ENCODE results near the gene NAA20.

The NAA20 gene

GRCh38 chr20:20017001-20017843, at the start of gene NAA20:
TSS of gene NAA20 (plus strand) at chr20:20017362. CDS start at chr20:20017397, 35 bp downstream.
- peak; percentile 82 to 92 (median 86) for DNase-seq (ENCODE audit: low read depth in 3 of 3)

DNA sequence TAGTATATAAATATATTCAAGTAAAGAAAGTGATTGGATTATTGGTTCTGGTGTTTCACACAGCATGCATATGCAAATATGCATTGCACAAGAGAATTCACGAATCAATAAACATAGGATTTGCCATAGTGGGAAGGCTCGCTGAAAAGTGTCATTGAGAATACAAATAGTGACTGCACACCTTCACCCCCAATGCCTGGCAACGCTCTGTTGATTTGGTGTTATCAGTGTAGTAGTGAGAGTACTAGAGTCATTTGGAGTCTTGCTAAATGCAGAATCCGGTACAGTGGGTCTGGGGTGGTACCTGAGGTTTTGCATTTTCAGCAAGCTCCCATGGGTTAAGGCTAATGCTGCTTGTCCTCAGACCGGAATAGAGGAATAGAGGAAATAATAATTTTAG, 49.7 kb upstream of the NAA20 start:
- no peak for DNase-seq (ENCODE audit: low read depth in 3 of 3)

DNA sequence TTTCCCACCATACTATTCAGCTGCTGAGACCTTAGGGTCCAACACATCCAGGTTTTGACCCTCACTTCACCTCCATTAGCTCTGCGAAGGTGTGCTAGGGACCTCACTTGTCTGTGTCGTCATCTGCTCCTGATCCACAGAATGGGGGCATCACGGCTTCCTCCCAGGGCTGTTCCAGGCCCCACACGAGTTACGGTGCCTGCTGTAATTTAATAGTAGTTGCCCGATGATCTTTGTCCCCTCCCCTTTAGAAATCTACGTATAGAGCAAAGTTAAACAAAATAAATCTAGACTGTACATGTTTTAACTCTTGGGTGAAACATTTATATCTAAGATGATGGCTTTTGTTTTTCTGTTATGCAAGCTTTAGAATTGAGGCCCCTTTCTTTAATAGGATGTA, 49.1 kb upstream of the NAA20 start:
- no peak for DNase-seq (ENCODE audit: low read depth in 3 of 3)

DNA sequence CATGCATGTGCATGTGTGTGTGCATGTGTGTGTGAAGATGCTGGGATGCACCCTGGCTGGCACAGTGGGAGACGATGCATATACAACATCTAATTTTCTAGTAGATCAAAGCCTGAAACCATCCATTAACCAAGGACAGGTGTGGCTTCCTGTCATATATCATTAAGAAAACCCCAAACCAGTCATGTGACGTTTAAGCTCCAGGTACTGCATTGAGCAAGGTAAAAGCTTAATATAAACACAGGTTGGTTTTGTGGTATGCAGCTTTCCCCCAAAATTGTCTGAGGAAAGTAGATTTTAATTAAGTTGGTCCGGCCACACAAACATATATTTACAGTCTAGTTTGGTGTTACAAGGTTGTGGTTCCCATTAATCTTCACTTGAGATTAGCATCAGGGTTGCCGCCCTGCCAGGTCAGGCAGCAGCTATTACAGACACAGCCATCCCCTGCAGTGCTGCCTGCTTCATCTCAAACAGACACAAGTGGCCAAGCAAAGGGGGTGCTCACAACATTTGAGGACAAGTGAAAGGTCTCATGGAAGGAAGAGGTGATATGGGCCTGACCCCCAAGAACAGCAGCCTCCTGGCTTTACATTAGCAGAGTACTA, 48.6 kb upstream of the NAA20 start:
- no peak for DNase-seq (ENCODE audit: low read depth in 3 of 3)

GRCh38 chr20:19969106-19969505, 48.1 kb upstream of the NAA20 start:
- no peak for DNase-seq (ENCODE audit: low read depth in 3 of 3)

DNA sequence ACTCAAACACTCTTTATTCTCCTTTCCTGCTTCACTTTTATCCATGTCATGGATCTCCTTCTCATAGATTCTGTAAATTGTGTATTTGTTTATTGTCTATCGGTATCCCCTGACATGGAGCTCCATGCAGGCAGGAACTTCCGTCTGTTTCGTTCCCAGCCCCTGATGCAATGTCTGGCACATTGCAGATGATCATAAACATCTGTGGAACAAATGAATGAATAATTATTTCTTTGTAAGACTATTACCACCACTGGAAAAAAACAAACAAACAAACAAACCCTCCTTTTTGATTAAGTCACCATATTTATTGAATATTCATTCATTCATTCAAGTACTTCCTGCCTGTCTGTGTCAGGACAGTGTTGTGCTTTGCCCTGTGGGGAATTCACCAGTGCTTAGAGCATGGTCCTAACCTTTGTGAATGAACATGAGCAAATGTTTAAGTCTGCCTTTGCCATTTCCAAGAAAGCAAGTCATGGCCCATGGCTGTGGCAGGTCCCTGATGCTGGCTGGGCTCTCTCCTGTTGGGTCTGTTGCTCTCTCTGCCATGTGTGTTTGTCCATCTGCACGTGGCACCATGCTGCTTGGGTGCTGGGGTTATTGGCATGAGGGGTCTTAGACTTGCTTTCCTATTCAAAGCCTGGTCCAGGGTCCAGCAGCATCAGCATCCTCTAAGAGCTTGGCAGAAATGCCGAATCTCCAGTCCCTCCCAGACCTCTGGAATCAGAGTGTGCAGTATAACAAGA, 47.5 kb upstream of the NAA20 start:
- no peak for DNase-seq (ENCODE audit: low read depth in 3 of 3)

DNA sequence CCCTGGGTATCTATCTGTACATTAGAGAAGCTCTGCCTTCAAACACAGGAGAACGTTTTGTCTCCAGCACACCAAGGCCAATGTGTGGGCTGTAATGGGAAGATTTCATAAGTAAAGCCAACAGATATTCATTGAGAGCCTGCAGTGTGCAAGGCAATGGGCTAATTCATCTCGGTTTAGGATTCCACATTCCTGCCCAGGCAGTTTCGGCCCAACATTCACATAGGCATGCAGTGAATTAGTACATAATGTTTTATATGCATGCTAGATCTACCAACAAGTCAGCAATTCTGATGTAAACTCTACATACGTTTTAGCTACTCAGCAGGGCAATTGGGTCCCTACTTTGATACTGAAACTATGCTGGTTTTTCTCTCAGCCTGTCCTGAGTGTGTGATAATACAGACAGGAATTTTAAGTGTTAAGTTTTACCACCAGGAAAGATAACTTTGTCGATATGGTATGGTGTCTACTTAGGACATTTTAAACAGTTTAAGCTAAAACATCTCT, 46.9 kb upstream of the NAA20 start:
- no peak for DNase-seq (ENCODE audit: low read depth in 3 of 3)

DNA sequence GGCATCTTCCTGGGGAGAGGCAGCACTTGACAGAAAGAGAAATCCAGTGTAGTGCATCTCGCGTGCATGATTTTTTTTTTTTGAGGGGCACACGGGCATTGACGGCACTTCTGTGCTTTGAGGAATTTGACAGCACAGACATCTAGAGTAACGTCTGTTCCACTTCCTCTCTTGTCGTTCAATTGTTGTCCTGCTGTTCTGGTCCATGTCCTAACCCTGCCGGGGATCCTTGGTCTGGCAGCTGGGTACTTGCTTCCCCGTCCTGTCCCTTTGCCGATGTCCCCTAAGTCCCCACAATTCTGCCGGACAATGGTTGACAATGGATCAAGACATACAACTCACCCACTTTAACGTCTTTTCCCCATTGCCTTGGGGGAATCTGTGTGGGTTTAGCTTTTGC, 46.0 kb upstream of the NAA20 start:
- DNase-seq (ENCODE audit: low read depth in 3 of 3) = no peak

DNA sequence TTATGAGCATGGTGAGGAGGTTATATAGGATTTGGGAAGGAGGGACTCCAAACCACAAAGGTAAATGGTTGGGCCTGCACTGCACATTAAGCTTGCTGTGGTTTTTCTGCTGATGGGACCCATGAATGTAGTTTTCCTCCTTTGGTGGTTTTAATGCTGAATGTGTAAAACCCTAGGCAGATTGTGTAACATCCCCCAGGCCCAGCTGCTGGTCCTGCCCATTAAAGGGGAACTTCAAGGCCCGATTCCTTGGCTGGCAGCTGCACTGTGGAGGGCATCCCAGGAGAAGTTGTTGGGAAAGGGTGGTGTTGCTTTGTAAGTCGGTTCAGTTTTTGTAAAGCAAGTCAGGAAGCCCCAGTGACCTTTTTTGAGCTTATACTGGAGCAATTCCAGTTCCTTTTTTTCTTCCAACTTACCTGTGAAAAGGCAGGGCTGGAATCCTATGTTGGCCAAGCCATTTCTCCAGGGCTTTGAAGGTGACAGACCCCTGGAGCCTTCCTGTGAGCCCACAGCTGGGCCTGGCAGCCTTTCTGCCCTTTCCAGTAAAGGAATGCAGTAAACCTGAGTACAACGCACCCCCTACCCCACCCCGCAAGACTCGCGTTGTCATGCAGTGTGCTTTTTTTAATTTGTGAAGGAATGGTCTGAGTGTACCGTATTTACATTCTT, 43.1 kb upstream of the NAA20 start:
- DNase-seq (ENCODE audit: low read depth in 3 of 3) = no peak

DNA sequence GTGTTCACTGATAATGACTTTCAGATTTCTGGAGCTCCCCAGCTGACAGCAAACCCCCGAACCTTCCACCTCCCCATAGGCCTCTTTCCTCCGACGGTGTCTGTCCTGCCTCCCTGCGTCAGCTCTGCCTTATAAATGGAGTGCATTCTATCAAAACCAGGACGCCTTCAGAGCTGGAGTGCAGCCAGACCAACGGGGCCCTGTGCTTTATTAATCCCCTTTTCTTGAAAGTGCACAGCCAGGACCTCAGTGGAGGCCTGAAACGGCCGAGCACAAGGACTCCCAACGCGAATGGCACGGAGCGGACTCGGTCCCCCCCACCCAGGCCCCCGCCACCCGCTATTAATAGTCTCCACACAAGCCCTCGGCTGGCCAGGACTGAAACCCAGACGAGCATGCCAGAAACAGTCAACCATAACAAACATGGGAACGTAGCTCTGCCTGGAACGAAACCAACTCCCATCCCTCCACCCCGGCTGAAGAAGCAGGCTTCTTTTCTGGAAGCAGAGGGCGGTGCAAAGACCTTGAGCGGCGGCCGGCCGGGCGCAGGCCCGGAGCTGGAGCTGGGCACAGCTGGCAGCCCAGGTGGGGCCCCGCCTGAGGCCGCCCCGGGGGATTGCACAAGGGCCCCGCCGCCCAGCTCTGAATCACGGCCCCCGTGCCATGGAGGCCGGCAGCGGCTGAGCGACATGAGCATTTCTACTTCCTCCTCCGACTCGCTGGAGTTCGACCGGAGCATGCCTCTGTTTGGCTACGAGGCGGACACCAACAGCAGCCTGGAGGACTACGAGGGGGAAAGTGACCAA, 42.3 kb upstream of the NAA20 start:
- no peak for DNase-seq (ENCODE audit: low read depth in 3 of 3)

GRCh38 chr20:19975436-19975799, 41.7 kb upstream of the NAA20 start:
- DNase-seq (ENCODE audit: low read depth in 3 of 3) = no peak

- DNase-seq (ENCODE audit: low read depth in 3 of 3) = no peak
Observed at GRCh38 chr20:19975901-19976300, 41.3 kb upstream of the NAA20 start.

GRCh38 chr20:19976595-19977372, 40.4 kb upstream of the NAA20 start:
- DNase-seq (ENCODE audit: low read depth in 3 of 3) = no peak

GRCh38 chr20:19977373-19977770, 39.8 kb upstream of the NAA20 start:
- no peak for DNase-seq (ENCODE audit: low read depth in 3 of 3)

- DNase-seq (ENCODE audit: low read depth in 3 of 3) = no peak
Observed at GRCh38 chr20:19978511-19979210, 38.5 kb upstream of the NAA20 start.

DNA sequence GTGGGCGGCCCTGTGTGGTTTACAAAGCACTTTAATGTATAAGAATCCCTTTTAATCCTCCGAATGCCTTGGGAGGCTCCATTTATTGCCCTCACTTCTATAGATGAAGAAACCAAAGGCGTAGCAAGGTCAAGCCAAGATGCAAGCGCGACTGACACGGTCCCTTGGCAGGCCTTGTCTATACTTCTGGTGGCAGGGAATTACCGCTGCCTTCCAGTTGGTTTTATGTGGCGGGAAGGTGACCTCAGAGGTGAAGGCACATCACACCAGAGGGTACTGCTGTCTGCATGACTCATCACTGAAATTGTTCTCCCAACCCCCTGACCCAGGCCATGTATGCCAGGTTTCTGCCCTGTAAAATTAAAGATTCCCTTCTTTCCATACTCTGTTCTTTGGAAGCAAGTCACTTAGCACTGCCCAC, 36.1 kb upstream of the NAA20 start:
- no peak for DNase-seq (ENCODE audit: low read depth in 3 of 3)

- DNase-seq (ENCODE audit: low read depth in 3 of 3) = no peak
Observed at GRCh38 chr20:19986419-19986818, 30.7 kb upstream of the NAA20 start.

DNA sequence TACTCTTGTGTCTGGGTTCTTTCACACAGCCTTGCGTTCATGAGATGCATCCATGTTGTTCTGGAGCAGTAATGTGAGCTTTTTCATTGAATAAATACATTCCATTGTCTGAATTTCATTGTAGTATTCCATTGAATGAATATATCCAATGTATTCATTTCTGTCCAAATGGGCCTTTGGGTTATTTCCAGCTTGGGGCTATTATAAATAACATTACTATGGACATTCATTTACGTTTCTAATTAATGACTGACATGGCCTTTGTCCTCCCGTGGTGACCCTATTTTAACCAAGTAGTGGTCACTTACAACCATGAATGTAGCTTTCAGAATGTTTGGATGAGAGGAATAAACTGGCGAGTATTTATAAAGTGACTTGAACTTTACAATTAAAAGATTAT, 30.1 kb upstream of the NAA20 start:
- no peak for DNase-seq (ENCODE audit: low read depth in 3 of 3)

GRCh38 chr20:19990850-19991249, 26.3 kb upstream of the NAA20 start:
- no peak for DNase-seq (ENCODE audit: low read depth in 3 of 3)

- DNase-seq (ENCODE audit: low read depth in 3 of 3) = no peak
Observed at GRCh38 chr20:19991308-19991707, 25.9 kb upstream of the NAA20 start.

Data from stimulated activated CD4-positive, alpha-beta T cell treated with anti-CD3 and anti-CD28 coated beads, TNF-alpha, amount 100 ng/mL, for 24 hours (primary cell).